HL-60 (cell line): Measurements from ENCODE around the gene LOC101059915.

ENCODE experiments used
- CTCF ChIP-seq: IDR thresholded peaks from one replicate; pipeline ENCODE4 v1.5.1; 2011; ENCODE audit warnings: low read length, control low read depth, inconsistent platforms; ENCODE audit not compliant: insufficient read depth
- GABPA ChIP-seq: IDR thresholded peaks from 2 replicates; pipeline ENCODE4 v1.6.1; 2012; ENCODE audit warnings: low read depth
- POLR2AphosphoS5 ChIP-seq: IDR thresholded peaks from 2 replicates; pipeline ENCODE4 v1.6.1; 2012; ENCODE audit warnings: low read depth
- REST ChIP-seq: IDR thresholded peaks from 2 replicates; pipeline ENCODE4 v1.6.1; 2012; ENCODE audit warnings: low read depth; ENCODE audit not compliant: insufficient replicate concordance

GRCh38 chrX:71664889-71665491, 2.4 kb upstream of the LOC101059915 start:
- TF ChIP-seq CTCF (no peak), REST (no peak), POLR2AphosphoS5 (no peak), GABPA (no peak)
